OCI-LY1 (cell line): Measurements from ENCODE around the gene CD69.

Experiments used
- EZH2 ChIP-seq: fragments of 200-600 bp; sonication (generic), shearing (Covaris generic); IDR thresholded peaks from 2 replicates; pipeline ENCODE4 v1.8.0; 2017; ENCODE audit warnings: borderline replicate concordance, mixed run types, mild to moderate bottlenecking, antibody characterized with exemption, low read length, moderate library complexity, mixed read lengths
- TF ChIP-seq, protein P1 (sequence below): fragments of 200-600 bp; sonication (generic), shearing (Covaris generic); IDR thresholded peaks from 2 replicates; pipeline ENCODE4 v1.5.1; 2017; ENCODE audit warnings: mild to moderate bottlenecking, antibody characterized with exemption, low read length, moderate library complexity, mixed read lengths

DNA sequence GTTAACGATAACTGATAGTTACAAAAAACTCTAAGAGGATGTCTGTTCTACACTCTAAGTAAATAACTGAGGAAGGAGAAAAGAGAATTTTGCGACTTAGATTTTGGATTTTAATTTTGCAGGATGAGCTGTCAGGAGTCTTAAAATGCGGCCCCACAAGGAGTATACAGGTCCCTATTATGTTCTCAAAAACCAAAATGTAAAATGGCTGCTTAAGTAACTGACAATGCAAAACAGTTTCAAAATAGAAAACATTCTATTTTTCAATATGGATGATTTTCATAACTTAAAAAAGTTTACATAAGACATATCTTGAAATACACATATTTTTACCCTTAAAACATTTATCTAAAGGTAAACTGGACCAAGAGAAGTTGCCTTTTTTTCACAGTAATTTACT, 2.6 kb downstream of the CD69 start:
- TF ChIP-seq, protein P1, sequence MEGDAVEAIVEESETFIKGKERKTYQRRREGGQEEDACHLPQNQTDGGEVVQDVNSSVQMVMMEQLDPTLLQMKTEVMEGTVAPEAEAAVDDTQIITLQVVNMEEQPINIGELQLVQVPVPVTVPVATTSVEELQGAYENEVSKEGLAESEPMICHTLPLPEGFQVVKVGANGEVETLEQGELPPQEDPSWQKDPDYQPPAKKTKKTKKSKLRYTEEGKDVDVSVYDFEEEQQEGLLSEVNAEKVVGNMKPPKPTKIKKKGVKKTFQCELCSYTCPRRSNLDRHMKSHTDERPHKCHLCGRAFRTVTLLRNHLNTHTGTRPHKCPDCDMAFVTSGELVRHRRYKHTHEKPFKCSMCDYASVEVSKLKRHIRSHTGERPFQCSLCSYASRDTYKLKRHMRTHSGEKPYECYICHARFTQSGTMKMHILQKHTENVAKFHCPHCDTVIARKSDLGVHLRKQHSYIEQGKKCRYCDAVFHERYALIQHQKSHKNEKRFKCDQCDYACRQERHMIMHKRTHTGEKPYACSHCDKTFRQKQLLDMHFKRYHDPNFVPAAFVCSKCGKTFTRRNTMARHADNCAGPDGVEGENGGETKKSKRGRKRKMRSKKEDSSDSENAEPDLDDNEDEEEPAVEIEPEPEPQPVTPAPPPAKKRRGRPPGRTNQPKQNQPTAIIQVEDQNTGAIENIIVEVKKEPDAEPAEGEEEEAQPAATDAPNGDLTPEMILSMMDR: no peak
- TF ChIP-seq EZH2: no peak
